ENCODE data around the gene PLEKHN1. TPM values are rescaled to one million over a fixed set of nuclear protein-coding genes. Genes with fewer than 3 reads are reported as not detected.

The PLEKHN1 gene
- total RNA-seq, 1 experiment from 2014 or later, result 9.1 TPM

DNA sequence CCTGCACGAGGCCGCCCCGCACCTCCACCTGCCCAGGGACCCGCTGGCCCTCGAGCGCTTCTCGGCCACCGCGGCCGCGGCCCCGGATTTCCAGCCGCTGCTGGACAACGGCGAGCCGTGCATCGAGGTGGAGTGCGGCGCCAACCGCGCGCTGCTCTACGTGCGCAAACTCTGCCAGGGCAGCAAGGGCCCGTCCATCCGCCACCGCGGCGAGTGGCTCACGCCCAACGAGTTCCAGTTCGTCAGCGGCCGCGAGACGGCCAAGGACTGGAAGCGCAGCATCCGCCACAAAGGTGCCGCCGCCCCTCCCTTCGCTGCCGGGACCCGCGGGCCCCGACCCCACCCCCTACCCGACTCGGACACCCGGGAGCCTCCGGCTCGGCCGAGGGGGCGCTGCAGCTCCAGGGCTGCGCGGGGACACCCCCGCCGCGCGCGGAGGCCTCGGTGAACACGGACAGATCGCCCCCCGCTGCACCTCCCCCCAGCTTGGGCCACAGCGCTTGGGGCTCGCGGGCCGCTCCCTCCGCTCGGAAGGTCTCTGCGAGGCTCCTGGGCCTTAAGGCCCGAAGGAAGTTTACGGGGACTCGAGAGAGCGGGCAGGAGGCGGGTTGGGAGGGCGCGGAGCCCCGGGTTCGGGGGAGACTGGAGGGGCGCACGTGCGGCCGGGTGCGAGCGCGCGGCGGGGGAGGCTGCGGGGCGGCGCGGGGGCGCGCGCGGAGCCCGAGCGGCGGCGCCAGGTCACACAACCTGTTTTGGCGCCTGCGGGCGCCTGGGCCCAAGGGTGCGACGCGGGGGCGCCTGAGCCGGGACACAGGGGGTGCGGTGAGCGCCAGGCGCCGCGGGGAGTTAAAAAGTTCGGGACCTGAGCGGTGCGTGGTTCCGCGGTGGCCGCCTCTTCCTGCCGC is 41.4 kb upstream of the PLEKHN1 start:
- H3K79me2 ChIP-seq (ENCODE audit: low read depth), result no peaks in the 10 kb centered on the region
- BruUV-seq (replicated peaks), result no TSS peak
- peaks cover 28% of the 10 kb centered on the region for H3K27me3 ChIP-seq (ENCODE audit: insufficient read depth, low read depth)
- ChIA-PET POLR2A (ENCODE audit: unreplicated experiment) (no interaction called here), CTCF (no interaction called here)
- H3K9me3 ChIP-seq (ENCODE audit: insufficient read depth, low read depth), result no peaks in the 10 kb centered on the region
- DNase-seq, result peak in 1 of 2 experiments; percentile 53
- no peaks in the 10 kb centered on the region for H3K36me3 ChIP-seq (ENCODE audit: low read depth)
- H4K20me1 ChIP-seq (ENCODE audit: insufficient read depth), result no peaks in the 10 kb centered on the region; the same call in 1 of the 2 replicates
- peak overlapping the region; percentile 73; the same call in 1 of the 2 replicates for H2AFZ ChIP-seq
- H3F3A ChIP-seq (ENCODE audit: insufficient read depth, low read depth), result peaks cover 12% of the 10 kb centered on the region; the same call in 1 of the 2 replicates
- TF ChIP-seq EZH2 (IDR thresholded peaks at IDR 0.05; ENCODE audit: low read depth), result peak; percentile 95
- TF ChIP-seq, protein P1, sequence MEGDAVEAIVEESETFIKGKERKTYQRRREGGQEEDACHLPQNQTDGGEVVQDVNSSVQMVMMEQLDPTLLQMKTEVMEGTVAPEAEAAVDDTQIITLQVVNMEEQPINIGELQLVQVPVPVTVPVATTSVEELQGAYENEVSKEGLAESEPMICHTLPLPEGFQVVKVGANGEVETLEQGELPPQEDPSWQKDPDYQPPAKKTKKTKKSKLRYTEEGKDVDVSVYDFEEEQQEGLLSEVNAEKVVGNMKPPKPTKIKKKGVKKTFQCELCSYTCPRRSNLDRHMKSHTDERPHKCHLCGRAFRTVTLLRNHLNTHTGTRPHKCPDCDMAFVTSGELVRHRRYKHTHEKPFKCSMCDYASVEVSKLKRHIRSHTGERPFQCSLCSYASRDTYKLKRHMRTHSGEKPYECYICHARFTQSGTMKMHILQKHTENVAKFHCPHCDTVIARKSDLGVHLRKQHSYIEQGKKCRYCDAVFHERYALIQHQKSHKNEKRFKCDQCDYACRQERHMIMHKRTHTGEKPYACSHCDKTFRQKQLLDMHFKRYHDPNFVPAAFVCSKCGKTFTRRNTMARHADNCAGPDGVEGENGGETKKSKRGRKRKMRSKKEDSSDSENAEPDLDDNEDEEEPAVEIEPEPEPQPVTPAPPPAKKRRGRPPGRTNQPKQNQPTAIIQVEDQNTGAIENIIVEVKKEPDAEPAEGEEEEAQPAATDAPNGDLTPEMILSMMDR (conservative IDR thresholded peaks at IDR 0.05), result no peak
- intact Hi-C loops (cut with micrococcal nuclease; ENCODE audit: unreplicated experiment), result no loop called here
- H3K27ac ChIP-seq, result no peak overlapping the region
- H3K4me3 ChIP-seq, result peak overlapping the region; percentile 55
- H3K9me2 ChIP-seq (ENCODE audit: insufficient read depth), result no peaks in the 10 kb centered on the region
- H3K4me2 ChIP-seq, result peak overlapping the region; percentile 79
- H3K4me1 ChIP-seq (replicated peaks; ENCODE audit: insufficient read depth), result peaks cover 15% of the 10 kb centered on the region

DNA sequence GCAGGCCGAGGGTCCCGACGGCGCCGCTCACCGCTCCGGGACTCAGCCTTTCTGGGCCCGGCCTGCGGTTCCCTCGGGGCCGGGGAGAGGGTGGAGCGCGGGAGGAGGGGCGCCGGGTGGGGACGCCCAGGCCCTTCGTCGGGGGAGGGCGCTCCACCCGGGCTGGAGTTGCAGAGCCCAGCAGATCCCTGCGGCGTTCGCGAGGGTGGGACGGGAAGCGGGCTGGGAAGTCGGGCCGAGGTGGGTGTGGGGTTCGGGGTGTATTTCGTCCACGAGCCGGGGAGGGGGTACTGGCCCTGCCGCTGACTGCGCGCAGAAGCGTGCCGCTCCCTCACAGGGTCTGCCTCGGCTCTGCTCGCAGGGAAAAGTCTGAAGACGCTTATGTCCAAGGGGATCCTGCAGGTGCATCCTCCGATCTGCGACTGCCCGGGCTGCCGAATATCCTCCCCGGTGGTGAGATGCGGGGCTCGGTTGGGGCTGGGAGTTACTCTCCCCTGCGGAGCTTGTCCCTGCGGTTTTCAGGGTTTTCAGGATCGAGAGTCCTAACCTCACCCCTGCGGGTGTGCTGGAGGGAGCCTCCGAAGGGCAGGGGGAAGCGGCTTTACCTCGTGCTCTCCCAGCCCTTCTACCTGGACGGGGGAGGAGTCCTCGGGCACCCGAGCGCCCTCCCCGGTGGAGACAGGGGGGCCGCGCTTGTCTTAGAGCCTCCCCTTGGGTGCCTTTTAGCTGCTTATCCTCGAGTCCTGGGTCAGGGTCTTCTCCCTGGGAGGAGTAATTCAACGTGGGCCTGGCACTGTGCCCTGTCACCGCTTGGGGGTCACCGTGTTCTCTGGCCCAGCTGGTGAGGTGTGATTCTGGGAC is 40.5 kb upstream of the PLEKHN1 start:
- no peaks in the 10 kb centered on the region for H3K36me3 ChIP-seq (ENCODE audit: low read depth)
- no peak overlapping the region for H2AFZ ChIP-seq
- intact Hi-C loops (cut with micrococcal nuclease; ENCODE audit: unreplicated experiment), result no loop called here
- peaks cover 6% of the 10 kb centered on the region; the same call in 1 of the 2 replicates for H3F3A ChIP-seq (ENCODE audit: insufficient read depth, low read depth)
- peaks cover 6% of the 10 kb centered on the region for H3K4me1 ChIP-seq (replicated peaks; ENCODE audit: insufficient read depth)
- H4K20me1 ChIP-seq (ENCODE audit: insufficient read depth), result no peaks in the 10 kb centered on the region; the same call in 1 of the 2 replicates
- no peaks in the 10 kb centered on the region for H3K9me2 ChIP-seq (ENCODE audit: insufficient read depth)
- H3K4me2 ChIP-seq, result peak overlapping the region; percentile 79
- no TSS peak for BruUV-seq (replicated peaks)
- H3K79me2 ChIP-seq (ENCODE audit: low read depth), result no peaks in the 10 kb centered on the region
- no peak overlapping the region for H3K27ac ChIP-seq
- DNase-seq, result no peak
- H3K9me3 ChIP-seq (ENCODE audit: insufficient read depth, low read depth), result no peaks in the 10 kb centered on the region
- H3K27me3 ChIP-seq (ENCODE audit: insufficient read depth, low read depth), result peaks cover 26% of the 10 kb centered on the region
- TF ChIP-seq, protein P1 (conservative IDR thresholded peaks at IDR 0.05), result no peak
- TF ChIP-seq EZH2 (IDR thresholded peaks at IDR 0.05; ENCODE audit: low read depth), result no peak
- no peak overlapping the region for H3K4me3 ChIP-seq
- ChIA-PET CTCF (no interaction called here), POLR2A (ENCODE audit: unreplicated experiment) (interaction anchor here (0.7 kb wide), 1 partner anchor 15 kb away, joined by 3 read pairs; no protein-coding TSS in a partner anchor)

DNA sequence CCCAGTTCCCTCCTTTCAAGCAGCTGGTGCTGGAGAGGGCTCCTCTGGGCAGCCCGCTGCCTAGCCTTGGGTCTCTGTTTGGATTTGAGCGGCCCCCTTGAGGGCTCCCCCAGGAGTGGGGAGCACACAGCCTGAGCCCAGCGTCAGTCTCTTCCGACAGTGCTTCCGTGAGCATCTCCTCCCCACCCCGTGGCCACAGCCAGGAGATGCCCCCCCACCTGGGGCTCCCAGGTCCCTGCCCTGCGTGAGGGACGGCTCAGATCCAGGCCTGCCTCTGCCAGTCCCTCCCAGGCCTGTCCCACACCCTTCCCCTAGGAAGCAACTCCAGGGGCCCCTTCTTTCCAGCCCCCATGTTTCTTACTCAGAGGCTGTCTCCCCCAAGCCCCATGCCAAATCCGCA is 39.0 kb upstream of the PLEKHN1 start:
- Histone ChIP-seq H3K4me1 (replicated peaks; ENCODE audit: insufficient read depth) (no peaks in the 10 kb centered on the region; the same call in 1 of the 2 replicates), H3K27ac (no peak overlapping the region), H3K4me2 (no peak overlapping the region), H3K4me3 (no peak overlapping the region), H3K27me3 (ENCODE audit: insufficient read depth, low read depth) (peaks cover 26% of the 10 kb centered on the region), H3K9me3 (ENCODE audit: insufficient read depth, low read depth) (no peaks in the 10 kb centered on the region), H3K79me2 (ENCODE audit: low read depth) (no peaks in the 10 kb centered on the region), H3K9me2 (ENCODE audit: insufficient read depth) (no peaks in the 10 kb centered on the region), H3F3A (ENCODE audit: insufficient read depth, low read depth) (peaks cover 13% of the 10 kb centered on the region), H2AFZ (no peak overlapping the region), H3K36me3 (ENCODE audit: low read depth) (no peaks in the 10 kb centered on the region), H4K20me1 (ENCODE audit: insufficient read depth) (no peaks in the 10 kb centered on the region; the same call in 1 of the 2 replicates)
- no peak for TF ChIP-seq EZH2 (IDR thresholded peaks at IDR 0.05; ENCODE audit: low read depth)
- TF ChIP-seq, protein P1 (conservative IDR thresholded peaks at IDR 0.05), result no peak
- BruUV-seq (replicated peaks), result no TSS peak
- intact Hi-C loops (cut with micrococcal nuclease; ENCODE audit: unreplicated experiment), result no loop called here
- no peak for DNase-seq
- ChIA-PET POLR2A (ENCODE audit: unreplicated experiment) (no interaction called here), CTCF (no interaction called here)
